HG03097 (cell line): ENCODE measurements around the gene RIPK4.
"Not testable (repeated sequence)": the region's sequence is repeated elsewhere in the genome, so short reads cannot be mapped to it uniquely, and the experiment has no call there.

ENCODE experiments used
- ATAC-seq: cut with Tn5 transposase; IDR thresholded peaks from one replicate; pipeline ENCODE4 v1.9.1; 2021; ENCODE audit not compliant: unreplicated experiment, low FRiP score

The RIPK4 gene

DNA sequence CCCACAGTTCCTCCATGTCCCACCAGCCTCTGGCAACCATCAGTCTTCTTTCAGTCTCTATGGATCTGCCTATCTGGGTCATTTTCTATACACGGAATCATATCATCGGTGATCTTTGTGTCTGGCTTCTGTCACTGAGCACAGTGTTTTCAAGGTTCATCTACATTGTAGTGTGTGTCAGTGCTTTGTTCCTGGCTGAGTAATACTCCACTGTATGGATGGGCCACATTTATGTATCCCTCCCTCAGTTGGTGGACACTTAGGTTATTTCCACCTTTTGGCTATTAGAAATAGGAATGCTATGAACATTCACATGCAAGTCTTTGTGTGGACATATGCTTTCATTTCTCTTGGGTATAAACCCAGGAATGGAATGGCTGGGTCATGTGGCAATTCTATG lies 46.6 kb downstream of the RIPK4 start:
- no peak for ATAC-seq

DNA sequence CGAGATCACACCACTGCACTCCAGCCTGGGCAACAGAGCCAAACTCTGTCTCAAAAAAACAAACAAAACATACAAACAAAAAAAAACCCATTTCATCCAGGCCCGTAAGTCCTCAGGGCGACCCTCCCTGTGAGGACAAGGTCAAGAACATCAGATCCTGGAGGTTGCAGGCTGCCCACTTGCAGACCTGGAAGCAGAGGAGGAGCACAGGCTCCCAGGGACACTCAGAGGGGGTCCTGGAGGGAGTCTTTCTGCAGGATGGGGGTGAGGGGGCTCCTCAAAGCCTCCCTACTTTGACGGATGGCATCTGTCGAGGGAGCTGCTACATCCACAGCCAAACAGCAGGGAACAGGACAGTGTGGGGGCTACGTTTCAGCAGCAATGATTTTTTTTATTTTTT lies 47.2 kb downstream of the RIPK4 start:
- no peak for ATAC-seq

DNA sequence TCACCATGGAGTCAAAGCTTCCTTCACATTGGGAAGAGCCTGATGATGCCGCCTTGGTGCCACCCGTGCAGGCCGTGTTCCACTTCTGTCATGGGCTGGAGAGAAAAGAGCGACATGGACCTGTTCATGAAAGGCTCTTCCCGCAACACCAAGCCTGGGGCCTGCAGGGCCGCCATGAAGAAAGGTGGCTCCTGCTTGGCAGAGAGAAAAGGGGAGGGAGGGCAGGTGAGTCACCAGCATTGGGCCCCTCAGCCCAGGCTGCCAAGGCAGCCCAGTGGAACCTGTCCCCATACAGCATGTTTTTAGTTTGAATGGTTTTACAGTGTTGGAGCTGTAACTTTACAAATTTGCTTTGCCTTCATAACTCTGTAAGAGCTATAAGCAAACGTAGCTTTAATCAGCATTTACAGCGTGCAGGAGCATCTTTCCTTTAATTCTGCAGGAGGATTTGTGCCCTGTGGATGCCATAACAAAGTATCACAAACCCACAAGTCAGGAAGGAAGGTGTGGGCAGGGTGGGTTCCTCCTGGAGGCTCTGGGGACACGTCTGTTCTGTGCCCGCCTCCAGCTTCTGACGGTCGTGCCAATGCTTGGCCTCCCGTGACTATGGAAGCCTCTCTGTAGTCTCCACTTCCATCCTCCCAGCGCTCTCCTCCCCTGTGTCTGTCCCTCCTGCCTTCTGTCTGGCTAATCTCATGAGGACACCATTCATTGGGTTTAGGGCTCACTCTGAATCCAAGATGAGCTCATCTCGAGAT lies 49.1 kb downstream of the RIPK4 start:
- no peak for ATAC-seq

DNA sequence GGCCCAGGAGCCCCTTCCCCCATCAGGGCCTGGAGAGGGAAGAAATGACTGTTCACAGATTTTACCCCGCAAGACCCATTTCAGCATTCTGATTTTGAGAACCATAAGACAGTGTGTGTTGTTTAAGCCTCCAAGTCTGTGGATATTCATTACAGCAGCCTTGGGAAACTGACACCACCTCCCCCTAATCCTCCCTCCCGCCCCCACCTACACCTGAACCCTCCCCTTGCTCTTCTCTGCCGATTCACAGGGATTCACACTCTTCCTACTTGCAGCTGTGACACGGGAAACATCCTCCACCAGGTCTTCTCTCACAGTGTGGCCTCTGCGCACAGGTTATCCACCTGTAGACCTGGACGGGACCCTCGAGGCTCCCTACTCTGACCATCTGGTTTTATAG lies 50.1 kb downstream of the RIPK4 start:
- no peak for ATAC-seq

DNA sequence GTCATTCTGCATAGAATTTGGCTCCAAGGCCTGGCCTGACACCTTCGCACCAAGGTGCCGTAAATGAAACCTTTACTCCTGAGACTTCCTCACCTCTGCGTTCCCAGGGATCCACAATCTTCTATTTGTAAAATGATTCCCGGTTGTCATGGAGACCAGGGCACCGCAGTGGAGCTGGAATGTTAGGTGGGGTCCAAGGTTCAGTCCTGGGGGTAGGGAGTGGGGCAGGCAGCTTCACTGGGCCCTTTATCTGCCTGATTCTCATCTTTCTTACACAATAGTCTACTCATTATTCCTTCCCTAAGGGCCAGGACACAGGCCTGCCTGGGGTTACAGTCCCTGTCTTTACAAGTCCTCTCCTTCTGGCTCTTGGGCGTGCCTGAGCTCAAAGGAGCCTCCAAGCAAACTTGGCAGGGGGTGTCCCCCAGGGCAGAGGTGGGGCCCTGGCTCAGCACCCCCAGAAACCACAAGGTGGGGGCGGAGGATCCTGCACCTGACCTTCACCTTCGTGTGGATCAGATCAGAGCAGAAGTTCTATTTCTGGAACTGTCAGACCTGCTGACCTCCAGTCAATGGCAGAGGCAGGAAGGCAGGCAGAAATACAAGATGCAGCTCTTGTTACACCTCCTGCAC lies 51.1 kb downstream of the RIPK4 start:
- ATAC-seq, result no peak

DNA sequence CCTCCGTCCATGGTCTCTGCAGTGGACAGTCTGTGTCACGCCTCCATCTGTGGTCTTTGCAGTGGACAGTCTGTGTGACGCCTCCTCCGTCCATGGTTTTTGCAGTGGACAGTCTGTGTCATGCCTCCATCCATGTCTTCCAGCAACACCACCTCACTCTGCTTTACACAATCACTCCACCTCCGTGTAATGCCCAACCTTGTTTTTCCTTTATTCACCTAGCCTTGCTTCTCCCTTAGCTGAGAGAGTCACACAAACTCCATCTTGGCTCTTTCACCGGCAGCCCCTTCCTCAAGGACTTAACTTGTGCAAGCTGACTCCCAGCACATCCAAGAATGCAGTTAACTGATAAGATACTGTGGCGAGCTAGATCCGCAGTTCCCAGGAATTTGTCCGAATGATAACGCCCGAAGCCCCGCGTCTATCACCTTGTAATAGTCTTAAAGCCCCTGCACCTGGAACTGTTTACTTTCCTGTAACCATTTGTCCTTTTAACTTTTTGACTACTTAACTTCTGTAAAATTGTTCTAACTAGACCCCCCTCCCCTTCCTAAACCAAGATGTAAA lies 52.5 kb downstream of the RIPK4 start:
- ATAC-seq, result not testable (repeated sequence)

DNA sequence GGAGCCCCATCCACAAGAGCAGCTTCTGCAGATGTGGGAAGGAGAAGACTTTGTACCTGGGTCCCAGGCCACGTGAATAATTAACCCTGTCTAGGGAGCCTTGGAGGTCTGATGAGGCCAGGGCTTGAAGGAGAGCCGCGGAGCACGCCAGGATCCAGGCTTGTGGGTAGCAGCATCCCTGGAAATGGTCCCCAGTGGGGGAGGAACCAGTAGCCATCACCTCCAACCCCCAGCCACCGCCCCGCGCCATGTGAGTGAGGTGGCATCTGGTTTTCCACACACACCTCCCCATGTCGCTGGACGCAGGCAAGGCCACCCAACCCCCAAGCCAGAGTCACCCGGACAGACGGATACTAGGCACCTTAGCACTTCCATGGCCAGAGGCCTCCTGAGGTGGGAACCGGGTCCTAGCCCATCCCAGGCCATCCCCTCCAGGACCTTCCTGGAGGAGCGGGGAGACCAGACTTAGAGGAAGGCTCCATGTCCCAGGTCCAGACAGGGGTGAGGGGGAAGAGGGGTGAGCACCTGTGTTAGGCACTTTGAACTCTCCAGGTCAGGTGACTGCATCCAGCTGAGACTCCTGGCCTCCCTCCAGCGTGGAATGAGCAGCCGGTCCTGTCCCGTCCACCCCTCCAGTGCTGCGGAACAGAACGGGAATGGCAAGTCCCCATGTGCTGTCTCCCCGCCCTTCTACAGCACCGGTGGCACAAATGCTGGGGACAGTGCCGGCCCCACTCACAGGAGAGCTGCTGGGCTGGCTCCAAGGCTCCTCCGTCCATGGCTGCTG lies 53.2 kb downstream of the RIPK4 start:
- no peak for ATAC-seq

DNA sequence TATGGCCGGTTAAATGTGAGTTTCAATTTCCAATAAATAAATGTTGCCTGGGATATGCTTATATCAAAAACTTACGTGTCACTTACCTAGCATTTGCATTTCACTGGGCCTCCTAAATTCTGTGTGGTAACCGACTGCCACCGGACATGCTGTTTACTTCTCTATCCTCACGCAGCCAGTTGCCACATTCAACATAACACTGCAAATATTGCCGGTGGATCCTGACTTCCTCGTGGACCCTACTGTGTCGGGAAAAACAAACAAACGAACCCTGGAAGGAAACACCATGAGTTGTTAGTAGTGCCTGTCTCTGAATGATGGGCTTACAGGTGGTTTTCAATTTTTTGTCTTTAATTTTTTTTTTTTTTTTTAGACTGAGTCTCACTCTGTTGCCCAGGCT lies 54.1 kb downstream of the RIPK4 start:
- no peak for ATAC-seq

DNA sequence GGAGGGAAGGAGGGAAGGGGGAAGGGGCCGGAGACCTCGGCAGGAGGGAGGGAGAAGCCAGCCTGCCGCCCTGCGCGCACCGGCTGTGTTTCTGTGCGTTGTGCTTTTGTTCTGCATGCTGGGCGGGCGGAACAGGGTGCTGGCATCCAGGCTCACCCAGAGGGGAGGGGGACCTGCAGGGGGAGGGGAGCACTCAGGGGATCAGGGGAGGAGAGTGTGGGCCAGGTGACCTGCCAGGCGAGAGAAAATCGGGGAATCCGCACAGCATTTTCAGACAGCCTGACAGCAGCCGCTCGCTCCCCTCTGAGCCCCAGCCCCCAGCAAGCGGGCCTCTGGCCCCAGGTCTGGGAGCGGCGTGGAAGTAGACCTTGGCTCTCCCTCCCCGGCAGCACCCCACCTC lies 54.7 kb downstream of the RIPK4 start:
- no peak for ATAC-seq

DNA sequence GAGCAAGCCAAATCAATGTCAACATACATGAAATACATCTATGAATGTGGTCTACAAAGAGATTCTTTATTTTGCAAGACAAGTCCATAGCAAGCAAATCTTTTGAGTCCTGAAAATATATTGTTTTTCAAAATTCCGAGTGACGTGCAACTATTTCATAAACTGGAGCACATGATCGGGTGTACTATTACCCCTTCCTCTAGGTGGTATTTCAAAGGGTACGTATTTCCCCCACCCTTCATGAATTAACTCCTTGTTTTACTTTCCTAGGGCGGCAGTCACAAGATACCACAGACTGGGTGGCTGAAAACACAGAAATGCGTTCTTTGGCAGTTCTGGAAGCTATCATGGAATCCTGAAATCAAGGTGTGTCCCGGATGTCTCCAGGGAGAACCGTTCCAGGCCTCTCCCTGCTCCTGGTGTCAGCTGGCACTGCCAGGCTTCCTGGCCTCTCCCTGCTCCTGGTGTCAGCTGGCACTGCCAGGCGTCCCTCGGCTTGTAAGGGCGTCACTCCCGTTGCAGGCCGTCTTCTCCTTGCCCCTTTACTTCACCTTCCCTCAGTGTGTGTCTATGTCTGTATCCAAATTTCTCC lies 55.3 kb downstream of the RIPK4 start:
- no peak for ATAC-seq

DNA sequence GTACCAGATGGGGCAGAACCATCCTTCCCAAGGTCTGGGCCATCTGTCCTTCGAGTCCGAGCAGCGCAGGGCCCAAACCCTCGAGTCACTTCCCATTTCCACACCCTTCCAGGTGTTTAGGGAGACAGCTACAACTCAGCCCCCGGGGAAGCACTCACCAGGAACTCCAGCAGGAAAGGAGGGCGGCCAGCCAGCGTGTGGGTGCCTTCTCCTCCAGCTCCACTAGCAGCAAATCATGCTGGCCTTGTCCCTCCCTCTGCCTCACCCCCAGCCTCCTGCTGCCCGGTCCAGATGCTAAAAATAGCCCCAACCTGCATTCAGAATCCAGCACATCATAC lies 56.1 kb downstream of the RIPK4 start:
- ATAC-seq, result no peak

DNA sequence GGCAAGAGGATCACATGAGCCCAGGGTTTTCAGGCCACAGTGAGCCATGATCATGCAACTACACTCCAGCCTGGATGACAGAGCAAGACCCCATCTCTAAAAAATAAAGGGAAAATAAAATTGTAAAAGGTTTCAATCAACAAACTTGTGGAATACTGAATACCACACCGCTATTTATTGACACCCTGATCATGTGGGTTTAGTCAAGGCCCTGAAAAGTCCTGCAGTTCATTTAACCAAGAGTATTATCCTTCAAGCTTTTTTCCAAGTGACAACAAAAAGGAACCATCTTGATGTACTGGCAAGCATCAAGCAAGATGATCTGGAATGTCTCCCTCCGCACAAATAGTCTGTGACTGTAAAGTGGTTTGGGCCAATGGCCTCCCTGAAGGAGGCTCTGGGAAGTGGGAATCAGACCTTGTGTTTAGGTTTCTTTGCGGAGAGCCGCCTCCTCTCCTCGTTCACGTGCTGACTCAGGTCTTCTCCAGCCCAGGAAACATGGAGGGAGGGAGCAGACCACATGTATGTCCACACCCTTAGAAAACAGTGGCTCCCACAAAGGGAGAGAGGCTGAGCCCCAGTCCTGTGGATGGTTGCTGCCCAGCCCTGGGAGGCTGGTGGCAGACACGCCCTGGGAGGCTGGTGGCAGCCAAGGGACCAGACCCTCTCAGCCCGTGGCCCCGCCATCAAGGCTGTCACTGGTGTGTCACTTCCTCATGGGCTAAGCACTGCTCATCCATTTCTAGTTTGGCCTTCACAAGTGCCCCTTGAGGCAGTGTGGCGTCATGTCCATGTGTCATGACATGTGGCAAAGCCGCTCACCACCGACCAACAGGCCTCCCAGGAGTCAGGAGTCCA lies 56.7 kb downstream of the RIPK4 start:
- no peak for ATAC-seq

DNA sequence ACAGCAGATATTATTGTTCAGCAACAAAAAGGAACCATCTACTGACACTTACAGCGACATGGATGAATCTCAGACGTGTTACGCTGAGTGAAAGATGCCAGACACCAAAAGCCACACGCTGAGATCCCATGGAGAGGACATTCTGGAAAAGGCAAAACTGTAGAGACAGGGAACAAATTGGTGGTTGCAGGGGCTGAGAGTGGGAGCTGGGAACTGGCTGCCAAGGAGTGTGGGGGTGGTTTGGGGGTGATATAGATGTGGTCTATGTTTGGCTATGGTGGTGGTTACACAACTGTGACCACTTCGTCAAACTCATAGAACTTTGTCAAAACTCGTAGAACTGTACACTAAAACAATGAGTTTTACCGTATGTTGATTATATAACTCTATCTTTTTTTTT lies 57.7 kb downstream of the RIPK4 start:
- no peak for ATAC-seq

DNA sequence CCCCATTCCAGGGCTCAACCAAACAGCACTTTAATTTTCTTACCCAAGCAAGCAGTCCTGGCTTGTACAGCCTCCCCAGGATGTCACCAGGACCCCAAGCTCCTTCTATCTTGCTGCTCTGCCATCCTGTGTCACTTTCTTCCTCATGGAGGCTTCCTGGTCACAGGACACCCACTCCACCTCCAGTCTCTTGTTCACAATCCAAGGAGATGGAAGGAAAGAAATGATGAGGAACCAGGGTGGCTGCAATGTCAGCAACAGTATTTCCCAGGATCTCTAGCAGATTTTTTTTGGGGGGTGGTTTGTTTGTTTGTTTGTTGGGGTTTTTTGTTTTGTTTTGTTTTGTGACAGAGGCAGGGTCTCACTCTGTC lies 58.9 kb downstream of the RIPK4 start:
- no peak for ATAC-seq

DNA sequence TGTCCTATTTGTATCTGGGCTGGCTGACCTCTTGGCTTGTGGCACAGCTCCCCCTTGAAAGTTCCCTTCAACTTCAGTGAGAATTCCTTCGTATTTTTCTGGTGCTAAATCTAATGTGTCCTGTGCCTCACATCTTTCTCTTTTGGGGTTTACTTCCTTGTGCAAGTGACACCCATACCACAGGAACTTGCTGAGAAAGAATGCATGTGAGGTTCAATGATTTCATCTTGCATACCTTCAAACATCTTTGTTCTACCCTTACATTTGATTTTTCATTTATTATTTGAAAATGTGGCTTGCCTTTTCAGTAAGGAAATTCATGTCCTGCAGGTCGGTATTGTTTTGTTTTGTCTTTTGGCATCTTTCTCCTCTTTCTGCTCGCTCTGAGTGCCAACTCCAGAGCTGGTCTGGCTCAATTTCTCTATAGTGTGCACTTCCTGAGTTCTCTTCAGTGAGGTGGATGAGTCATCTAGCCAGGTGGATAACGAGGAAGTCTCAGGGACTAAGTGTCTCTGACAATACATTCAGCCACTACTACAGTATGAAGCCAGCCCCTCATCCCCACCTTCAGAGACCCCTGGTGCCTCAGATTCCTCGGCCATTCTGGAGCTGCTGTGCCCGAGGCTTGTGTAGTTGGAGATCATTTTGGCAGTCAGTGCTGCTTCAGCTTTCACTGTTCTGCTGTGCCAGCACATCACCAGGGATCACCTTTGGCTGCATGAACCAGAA lies 59.5 kb downstream of the RIPK4 start:
- no peak for ATAC-seq

DNA sequence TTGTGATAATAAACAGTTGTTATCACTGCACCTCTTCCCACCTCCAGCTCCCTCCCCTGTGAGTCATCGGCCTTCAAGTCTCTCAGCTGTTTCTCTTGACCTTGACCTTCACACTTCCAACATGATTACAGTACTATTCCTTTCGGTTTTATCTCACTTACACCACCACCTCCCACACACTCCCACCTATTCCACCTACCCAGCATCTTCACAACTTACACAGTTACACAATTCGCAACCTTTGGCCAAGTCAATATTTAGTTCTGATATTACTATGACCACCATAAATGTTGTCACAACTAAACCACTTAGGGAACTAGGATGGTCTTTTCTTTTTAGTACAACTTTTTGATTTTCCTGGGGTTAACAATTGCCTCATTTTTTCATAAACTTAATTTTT lies 60.2 kb downstream of the RIPK4 start:
- no peak for ATAC-seq

DNA sequence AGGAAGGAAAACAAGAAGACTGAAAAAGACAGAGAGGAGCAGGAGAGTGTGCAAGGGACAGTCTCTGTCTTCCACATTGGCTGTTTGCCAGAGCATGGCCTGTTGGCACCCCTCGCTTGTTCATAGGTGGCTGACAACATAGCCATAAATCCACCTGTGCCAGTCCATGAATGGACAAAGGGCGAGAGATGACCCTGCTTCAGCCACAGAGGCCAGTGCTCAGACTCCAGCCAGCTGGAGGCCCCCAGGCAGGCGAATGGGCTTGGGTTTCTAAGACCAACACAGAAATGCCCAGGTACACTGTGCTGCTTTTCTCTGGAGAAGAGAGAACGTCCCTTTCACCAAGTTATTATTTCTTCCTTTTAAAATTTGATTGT lies 60.6 kb downstream of the RIPK4 start:
- ATAC-seq, result no peak

DNA sequence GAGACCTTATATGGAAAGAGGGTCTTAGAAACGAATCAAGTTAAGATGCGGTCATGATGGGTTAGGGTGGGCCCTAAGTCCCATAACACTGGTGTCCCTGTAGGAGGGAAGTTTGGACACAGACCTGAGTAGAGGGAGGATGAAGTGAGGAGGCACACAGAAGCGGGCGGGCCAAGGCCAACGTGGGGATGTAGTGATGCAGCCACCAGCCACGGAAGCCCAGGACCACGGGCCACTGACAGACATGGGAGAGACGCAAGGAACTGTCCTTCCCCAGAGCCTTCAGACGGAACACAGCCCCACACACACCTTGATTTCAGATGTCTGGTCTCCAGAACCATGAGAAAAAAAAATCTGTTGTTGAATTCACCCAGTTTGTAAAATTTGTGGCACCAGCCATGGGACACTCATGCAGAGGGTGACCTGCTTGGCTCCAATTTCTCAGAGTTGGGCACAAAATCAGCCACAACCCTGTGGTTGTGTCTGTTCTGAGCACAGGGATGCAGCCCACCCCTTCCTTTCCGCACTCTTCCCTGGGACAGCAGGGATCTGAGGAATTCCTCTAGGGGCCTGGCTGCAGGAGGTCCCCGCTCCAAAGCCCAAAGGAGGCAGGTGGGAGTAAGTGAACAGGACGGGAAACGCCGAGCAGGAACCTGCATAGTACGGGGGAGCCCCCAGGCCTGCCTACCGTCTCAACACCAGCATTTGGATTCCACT lies 61.1 kb downstream of the RIPK4 start:
- ATAC-seq, result no peak

DNA sequence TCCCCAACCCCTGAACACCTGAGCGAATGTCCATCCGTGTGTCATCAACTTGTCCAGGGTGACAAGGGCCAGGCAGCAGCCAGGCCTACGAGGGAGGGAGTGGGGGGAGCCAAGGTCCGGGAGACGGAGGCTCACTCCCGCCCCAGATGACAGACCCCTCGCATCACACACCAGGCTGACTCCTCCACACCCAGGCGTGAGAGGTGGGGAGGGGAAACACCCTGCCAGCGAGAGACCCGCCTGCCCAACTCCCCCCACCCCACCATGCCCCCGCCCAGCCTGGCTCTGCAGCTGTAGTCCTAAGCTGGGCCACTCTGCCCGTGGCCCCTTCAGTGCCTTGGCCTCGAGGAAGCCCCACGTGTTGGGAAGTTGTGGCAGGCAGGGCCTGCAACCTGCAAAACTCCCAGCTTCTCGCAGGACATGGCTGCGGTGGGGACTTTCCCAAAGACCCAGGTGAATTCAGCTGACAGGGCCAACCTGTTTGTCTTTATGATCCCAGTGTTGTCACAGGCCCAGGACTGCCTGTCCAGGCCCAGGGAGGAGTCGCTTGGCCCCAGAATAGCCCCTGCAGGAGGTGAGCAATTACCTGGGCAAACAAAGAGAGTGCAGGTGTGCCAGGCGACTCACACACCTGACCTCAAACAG lies 62.9 kb downstream of the RIPK4 start:
- ATAC-seq, result no peak
